Activated CD8-positive, alpha-beta memory T cell treated with anti-CD3 and anti-CD28 coated beads for 48 hours (primary cell): ENCODE results near the gene CHEK2.
"Not testable (repeated sequence)": the region's sequence is repeated elsewhere in the genome, so short reads cannot be mapped to it uniquely, and the experiment has no call there.

Source experiments
- DNase-seq, 3 experiments: peaks; one replicate each; pipeline ENCODE4 v3.0.0-alpha.2; 2020; ENCODE audit warnings: low read depth in 2 of 3, low spot score in 2 of 3

The CHEK2 gene

GRCh38 chr22:28741785-28742561, at the start of gene CHEK2, which contains the start of gene HSCB:
CHEK2 (minus strand) TSS chr22:28741820; CDS start chr22:28734721, 7,099 bp downstream.
HSCB (plus strand) TSS chr22:28742039; CDS start chr22:28742096, 57 bp downstream.
- peak; percentile 72 to 92 (median 88) for DNase-seq

GRCh38 chr22:28791124-28791523, 49.5 kb upstream of the CHEK2 start:
- DNase-seq = no peak

GRCh38 chr22:28788601-28789000, 47.0 kb upstream of the CHEK2 start:
- DNase-seq = no peak

- no peak for DNase-seq
These were observed 42.4 kb upstream of the CHEK2 start for GRCh38 chr22:28783786-28784671.

- no peak for DNase-seq
These were observed 38.7 kb upstream of the CHEK2 start for GRCh38 chr22:28780296-28780695.

GRCh38 chr22:28779833-28780232, 38.2 kb upstream of the CHEK2 start:
- no peak for DNase-seq

GRCh38 chr22:28774378-28774777, 32.8 kb upstream of the CHEK2 start:
- no peak for DNase-seq

- DNase-seq = no peak
These were observed 31.8 kb upstream of the CHEK2 start for GRCh38 chr22:28773461-28773867.

- DNase-seq = peak; percentile 75 to 89 (median 82)
These were observed 31.2 kb upstream of the CHEK2 start, which contains the start of gene CCDC117 for GRCh38 chr22:28772633-28773460. CCDC117 (plus strand) TSS chr22:28772695; CDS start chr22:28772850, 155 bp downstream.

GRCh38 chr22:28771195-28771791, 29.7 kb upstream of the CHEK2 start:
- DNase-seq = no peak

GRCh38 chr22:28769394-28770085, 27.9 kb upstream of the CHEK2 start:
- no peak for DNase-seq

GRCh38 chr22:28768701-28769393, 27.2 kb upstream of the CHEK2 start:
- no peak for DNase-seq

- DNase-seq = no peak
These were observed 25.0 kb upstream of the CHEK2 start for GRCh38 chr22:28766628-28767027.

GRCh38 chr22:28762000-28762399, 20.4 kb upstream of the CHEK2 start:
- DNase-seq = not testable (repeated sequence)

- DNase-seq = no peak
These were observed 19.8 kb upstream of the CHEK2 start for GRCh38 chr22:28761449-28761755.

GRCh38 chr22:28759861-28760560, 18.4 kb upstream of the CHEK2 start:
- DNase-seq = no peak

GRCh38 chr22:28754512-28754911, 12.9 kb upstream of the CHEK2 start:
- not testable (repeated sequence) for DNase-seq

- no peak for DNase-seq
These were observed 8.9 kb upstream of the CHEK2 start for GRCh38 chr22:28750471-28750881.

- DNase-seq = no peak
These were observed 2.2 kb upstream of the CHEK2 start for GRCh38 chr22:28743852-28744251.
